Right kidney (tissue), 9 donors: ENCODE measurements around the gene COL6A2.

Experiments used
- DNase-seq: peaks from one replicate; pipeline ENCODE4 v3.0.0-alpha.2; 2016
- long read RNA-seq, 8 donors: transcript quantifications; one replicate each; lab custom pipeline, GENCODE V29; 2026

The COL6A2 gene
- long read RNA-seq, donor 1, transcript COL6A2-201 (28 exons, 3,461 nt), result major isoform, 14 of 15 reads
- long read RNA-seq, donor 1, partial matches to known transcripts, result 0 of 15 reads
- long read RNA-seq, donor 1, other reads (novel, unspliced or antisense), result 0 of 15 reads
- long read RNA-seq, donor 2, transcript COL6A2-201 (28 exons, 3,461 nt), result major isoform, 7 of 13 reads
- long read RNA-seq, donor 2, partial matches to known transcripts, result 0 of 13 reads
- long read RNA-seq, donor 2, other reads (novel, unspliced or antisense), result 5 of 13 reads
- long read RNA-seq, donor 3, partial matches to known transcripts, result 13 of 14 reads
- long read RNA-seq, donor 3, other reads (novel, unspliced or antisense), result 0 of 14 reads
- long read RNA-seq, donor 4, transcript COL6A2-201 (28 exons, 3,461 nt), result major isoform, 5 of 26 reads
- long read RNA-seq, donor 4, partial matches to known transcripts, result 18 of 26 reads
- long read RNA-seq, donor 4, other reads (novel, unspliced or antisense), result 0 of 26 reads
- long read RNA-seq, donor 5, transcript COL6A2-201 (28 exons, 3,461 nt), result major isoform, 17 of 47 reads
- long read RNA-seq, donor 5, partial matches to known transcripts, result 30 of 47 reads
- long read RNA-seq, donor 5, other reads (novel, unspliced or antisense), result 0 of 47 reads
- long read RNA-seq, donor 6, transcript COL6A2-201 (28 exons, 3,461 nt), result major isoform, 7 of 14 reads
- long read RNA-seq, donor 6, partial matches to known transcripts, result 6 of 14 reads
- long read RNA-seq, donor 6, other reads (novel, unspliced or antisense), result 0 of 14 reads
- long read RNA-seq, donor 7, transcript COL6A2-201 (28 exons, 3,461 nt), result major isoform, 10 of 58 reads
- long read RNA-seq, donor 7, partial matches to known transcripts, result 45 of 58 reads
- long read RNA-seq, donor 7, other reads (novel, unspliced or antisense), result 0 of 58 reads
- long read RNA-seq, donor 8, transcript COL6A2-201 (28 exons, 3,461 nt), result major isoform, 11 of 19 reads
- long read RNA-seq, donor 8, partial matches to known transcripts, result 6 of 19 reads
- long read RNA-seq, donor 8, other reads (novel, unspliced or antisense), result 0 of 19 reads

DNA sequence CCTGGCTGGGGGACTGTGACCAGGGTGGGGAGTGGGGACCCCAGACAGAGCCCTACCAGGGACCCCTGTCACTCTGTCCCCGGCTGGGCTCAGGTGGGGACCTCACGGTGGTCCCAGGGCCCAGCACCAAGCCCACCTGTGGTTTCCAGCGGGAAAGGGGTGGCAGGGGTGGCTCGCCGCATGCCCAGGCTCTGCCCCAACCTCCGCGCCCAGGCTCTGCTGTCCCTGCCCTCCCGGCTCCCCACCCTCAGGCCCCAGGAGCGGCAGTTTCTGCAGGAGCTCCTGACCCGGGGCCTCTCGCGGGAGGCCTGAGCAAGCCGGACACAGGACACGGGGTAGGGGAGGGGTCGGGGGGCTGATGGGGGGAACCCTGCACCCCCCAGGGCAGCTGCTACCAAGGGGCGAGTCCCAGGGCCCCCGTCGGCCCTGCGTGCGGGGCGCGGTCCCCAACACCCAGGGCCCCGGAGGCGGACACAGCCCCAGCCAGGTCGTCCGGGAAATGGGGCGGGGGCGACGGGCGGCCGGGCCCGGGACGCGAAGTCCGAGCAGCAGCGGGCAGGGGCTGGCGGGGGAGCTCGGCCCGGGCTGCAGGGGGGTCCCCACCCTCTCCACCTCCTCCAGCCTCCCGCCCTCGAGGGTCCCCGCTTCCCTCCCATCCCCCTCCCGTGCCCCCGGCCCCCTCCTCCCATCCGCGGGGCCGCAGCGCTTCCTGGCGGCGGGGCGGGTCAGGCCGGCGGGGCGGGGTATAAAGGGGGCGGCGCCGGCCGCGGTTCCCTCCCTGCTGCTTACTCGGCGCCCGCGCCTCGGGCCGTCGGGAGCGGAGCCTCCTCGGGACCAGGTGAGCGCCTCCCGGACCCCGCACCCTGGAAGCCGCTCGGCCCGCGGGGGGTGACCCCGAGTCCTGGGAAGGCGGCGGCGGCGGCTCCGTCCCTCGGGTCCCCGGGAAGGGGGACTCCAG, at the start of gene COL6A2:
TSS of gene COL6A2 (plus strand) at position 777 of the 958 bp plus-strand sequence.
- peak; percentile 58 for DNase-seq

DNA sequence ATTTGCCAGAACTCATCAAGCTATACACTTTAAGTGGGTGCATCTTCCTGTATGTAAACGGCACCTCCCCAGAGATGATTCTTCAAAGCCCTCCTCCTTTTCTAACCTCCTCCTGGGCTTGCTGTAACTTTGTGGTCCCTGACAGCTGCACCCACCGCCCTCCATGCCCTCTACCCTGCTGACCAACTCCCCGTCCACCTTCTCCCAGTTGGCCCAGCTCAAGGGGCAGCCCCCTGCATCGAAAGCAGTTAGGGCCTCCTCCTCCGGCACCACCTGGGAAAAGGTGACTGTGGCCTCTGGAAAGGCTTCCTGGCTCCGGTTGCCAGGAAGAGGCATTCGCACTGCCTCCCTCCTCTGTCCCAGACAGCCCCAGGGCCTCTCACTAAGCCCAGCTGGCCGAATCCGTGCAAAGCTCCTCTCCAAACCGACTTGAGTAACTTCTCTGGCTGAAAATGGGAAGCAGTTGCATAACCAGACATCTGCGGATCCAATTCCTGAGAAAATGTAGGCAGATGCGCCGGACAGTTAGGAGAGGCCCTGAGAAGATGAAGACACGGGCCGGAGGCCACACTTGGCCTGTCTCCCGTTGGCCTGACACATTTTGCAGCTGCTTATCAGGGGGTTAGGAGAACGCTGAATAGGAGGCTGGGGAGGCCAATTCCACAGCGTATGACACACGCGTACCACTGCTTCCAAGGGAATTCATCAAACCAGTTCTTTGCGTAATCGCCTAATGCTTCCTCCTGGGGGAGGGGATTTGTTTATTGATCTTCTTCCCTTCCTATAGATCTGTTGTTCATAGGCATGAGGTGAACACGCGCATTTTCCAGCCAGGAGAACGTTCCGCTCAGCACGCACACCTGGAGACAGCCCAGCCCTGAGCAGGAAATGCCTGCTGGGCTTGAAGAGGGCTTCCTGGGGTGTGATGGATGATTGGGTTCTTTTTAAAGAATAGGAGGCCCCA, 48.7 kb upstream of the COL6A2 start:
- DNase-seq, result no peak

DNA sequence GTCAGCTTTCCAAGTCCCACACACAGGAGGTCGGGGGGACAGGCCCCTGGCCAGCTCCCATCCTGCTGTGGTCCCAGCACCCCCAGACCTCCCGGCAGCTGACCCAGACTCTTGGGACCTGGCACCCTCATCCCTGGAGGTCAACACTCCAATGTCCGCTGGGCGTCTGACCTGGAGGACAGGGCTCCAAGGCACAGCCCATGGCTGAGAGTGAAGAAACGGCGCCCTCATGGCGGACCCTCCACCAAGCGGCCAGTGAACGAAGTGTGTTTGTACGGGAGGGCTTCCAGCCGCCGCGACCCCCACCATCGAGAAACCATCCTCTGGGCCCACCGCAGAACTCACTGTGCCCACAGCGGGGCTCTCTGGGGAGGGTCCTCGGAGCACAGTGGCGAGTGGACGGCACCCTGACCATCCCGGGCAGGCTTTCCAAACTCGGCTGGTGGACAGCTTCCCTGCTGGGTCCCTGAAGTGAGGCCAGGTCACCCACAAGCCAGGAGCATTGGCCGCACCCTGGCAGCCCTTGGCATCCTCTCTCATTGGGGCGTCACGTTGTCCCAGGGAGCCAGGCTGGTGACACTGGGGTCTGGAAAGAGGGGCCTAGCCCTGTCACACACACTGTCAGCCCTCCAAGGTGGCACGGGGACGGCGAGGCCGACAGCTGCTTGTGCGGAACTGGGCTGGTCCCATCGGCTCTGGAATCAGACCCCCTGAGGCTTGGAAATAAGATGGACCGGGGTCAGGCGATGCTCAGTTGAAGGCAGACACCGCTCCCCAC, 47.8 kb upstream of the COL6A2 start:
- no peak for DNase-seq

DNA sequence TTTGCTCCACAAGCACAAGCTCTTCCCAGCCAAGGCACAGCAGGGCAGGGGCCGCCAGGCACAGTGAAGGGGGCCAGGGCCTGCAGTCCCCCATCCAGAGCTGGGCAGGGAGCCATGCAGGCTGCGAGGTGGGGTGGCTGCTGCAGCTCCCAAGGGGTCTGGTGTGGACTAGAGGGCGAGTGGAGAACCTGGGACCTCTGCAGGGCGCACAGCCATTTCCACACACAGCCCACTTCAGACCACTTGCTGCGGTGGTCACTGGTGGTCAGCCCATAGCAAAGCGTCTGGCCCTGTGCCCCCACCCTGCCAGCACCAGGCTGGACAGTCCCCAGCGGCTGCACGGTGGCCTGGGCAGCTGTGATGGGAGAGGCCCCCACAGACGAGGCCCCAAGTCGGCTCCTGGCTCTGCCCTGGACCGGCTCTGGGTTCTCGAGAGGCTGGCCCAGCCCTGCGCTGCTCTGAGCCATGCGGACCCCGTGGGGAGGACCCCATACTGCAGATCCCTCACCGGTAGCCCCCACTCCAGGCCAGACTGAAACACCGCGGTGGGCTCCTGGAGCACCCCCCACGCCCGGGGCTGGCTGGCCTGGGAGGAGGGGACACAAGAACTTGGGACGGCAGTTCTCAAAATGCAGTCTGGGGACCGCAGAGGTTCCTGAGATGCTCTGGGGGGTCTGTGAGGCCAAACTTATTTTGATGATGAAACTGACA, 47.1 kb upstream of the COL6A2 start:
- no peak for DNase-seq

DNA sequence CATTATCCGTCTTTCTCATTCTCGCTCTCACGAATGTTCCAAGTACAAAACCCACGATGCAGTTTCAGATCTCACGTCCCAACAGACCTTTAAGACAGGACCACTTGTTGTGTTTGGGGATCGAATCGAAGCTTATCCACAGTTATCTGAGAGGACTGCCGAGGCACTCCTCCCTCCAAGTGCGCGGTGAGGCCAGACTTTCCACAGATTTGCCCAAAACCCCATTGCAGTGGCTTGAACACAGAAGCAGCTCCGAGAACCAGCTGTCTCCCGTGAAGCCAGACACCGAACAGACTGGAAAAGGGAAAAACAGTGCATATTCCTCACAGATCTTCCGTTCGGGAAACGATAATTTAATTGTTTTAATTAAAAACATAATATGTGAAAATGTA, 46.5 kb upstream of the COL6A2 start:
- DNase-seq, result no peak

DNA sequence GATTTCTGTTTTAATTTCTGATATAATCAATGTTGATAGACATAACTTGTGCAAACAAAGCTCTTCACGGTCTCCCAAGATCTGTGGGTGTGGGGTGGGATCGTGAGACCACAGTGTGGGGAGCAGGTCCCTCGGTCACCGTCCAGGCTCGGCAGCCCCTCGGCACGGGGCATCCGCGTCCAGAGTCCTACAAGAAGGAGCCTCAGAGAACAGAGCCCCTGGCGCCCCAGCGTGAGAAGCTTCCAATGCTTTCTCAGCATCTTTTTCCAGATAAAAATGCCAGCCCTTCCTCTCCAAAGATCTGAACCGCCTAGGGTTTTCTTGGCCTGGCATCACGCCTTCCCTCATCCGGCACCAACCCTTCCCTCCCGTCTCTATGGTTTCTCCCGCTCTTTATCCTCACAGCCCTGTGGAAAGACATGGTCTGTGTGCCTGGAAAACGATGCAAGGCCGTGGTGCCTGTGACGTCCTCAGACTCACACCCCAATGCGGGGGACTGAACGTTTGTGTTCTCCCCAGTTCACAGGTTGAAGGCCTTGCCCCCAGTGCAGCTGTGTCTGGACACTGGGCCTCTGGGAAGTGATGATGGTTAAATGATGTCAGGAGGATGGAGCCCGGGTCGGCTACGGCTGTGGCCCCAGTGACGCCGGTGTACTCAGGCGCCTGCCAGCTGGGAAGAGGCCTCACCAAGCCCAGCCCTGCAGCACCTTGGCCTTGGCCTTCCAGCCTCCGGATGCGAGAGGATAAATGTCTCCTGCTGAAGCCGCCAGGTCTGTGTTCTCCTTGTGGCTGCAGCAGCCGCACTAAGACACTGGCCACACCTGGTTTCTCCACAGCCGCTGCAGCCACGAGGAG, 45.9 kb upstream of the COL6A2 start:
- DNase-seq, result no peak

DNA sequence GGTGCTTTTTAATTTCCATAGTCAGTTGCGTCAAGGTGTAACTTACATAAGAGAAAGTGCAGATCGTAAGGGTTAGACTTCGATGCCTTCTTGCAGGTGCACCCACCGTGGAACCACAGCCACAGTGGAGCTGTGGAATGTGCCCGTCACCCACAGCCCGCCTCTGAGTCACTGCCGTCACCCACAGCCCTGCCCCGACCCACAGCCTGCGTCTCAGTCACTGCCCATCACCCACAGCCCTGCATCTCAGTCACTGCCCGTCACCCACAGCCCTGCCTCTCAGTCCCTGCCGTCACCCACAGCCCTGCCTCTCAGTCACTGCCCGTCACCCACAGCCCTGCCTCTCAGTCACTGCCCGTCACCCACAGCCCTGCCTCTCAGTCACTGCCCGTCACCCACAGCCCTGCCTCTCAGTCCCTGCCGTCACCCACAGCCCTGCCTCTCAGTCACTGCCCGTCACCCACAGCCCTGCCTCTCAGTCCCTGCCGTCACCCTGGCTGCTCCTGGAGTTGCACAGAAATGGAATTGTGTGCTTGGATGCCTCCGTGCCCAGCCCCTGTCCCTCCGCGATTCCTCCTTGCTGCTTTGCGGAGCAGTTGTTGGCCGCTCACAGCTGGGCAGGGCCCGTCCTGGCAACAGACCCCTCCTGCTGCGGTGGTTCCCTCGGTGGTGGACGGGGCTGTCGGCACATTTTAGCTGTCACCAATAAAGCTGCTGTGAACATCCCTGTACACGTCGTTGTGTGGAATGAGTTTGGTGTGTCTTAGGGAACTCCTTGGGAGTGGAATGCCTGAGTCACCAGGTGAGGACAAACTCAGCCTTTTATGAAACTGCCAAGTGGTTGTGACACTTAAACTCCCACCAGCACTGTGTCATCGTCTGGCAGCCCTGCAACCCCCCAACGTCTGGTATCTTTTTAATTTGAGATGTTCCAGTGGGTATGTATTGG, 44.9 kb upstream of the COL6A2 start:
- DNase-seq, result no peak

DNA sequence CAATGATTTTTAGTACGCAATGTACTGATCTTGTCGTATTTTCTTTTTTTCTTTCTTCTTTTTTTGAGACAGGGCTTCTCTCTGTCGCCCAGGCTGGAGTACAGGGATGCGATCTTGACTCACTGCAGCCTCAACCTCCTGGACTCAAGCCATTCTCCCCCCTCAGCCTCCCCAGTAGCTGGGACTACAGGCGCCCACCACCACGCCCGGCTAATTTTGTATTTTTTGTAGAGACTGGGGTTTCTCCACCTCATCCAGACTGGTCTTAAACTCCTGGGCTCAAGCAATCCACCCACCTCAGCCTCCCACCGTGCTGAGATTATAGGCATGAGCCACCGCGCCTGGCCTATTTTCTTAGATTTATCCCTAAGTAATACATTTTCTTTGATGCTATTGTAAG, 43.9 kb upstream of the COL6A2 start:
- no peak for DNase-seq

DNA sequence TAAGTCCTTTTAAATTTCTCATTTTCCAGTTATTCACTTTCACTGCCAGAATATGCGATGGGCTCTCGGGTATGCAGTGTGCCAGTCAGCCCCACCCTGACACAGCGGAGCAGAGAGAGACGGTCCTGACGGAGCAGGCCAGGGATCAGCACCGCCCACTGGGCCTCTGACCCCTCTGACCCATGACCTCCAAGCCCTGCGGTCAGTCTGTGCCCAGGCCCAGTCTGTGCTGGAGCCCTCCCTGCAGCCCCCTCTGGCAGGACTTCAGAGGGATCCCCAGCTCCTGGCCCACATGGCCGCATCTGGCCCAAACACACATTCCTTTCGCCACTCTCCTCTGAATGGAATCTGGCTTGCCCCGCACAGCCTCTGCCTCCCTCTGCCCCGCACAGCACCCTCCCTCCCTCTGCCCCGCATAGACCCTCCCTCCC, 43.4 kb upstream of the COL6A2 start:
- no peak for DNase-seq

DNA sequence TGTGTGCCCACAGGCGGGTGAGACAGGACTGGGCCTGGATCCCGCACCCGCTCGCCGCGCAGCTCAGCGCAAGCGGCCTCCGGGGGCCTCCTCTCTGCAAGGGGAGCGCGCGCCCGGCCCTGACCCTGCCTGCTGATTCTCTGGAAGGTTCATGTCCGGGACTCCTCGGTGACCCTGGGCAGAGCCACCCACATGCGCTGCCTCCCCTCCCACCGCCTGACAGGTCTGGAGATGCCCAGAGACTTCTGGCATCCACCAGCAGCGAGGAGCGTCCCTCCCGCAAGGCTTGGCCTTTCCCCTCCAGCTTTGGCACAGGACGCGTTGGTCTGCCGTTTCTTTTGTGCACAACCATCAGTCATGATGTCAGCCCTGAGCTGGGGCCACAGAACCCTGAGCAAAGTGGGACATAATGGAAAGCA, 42.0 kb upstream of the COL6A2 start:
- DNase-seq, result no peak

DNA sequence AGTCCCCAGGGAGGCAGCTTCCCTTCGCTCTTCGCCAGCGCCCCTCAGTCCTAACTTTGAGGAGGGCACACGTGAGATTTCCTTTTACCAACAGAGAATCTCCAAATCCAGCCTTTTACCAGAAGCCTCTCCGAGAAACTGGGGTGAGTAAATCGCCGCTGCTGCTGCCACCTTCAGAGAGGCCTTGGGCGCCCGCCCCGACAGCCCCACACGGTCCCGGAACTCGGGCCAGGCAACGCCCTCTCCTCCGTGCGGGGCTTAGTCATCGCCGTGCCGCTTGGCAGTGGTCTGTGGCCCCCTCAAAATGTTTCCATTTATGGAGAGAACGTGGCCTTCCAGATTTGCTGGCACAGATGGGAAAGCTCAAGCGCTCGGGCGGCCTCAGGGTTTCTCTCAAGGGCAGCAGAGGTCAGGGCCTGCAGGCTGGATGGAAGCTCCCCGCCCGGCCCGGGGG, 41.4 kb upstream of the COL6A2 start:
- DNase-seq, result peak; percentile 61

DNA sequence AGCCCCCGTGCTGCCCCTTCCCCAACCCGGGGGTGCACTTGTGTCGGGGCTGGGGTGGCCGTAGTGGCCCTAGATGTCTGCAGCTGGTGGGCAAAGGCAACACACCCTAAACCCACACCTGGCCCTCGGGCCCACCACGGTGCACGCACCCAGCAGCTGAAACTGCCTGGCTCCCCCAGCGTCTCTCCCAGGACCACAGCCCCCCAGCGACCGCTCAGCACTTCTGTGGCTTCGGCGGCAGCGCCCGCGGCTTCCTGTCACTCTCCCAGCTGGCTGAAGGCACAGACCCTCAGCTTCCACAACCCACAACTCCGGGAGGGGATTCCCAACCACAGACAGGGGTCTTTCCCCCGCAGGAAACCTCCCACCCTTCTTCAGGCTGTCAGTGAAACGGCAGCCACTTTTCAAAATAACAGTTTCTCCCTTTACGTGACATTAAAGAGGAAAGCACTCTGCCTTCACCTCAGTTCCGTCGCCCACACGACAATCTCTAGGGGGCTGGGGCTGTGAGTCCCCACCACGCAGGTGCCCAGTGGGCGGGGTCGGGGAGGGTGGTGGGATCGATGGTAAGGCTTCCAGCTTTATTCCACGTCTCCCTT, 40.7 kb upstream of the COL6A2 start:
- DNase-seq, result no peak

DNA sequence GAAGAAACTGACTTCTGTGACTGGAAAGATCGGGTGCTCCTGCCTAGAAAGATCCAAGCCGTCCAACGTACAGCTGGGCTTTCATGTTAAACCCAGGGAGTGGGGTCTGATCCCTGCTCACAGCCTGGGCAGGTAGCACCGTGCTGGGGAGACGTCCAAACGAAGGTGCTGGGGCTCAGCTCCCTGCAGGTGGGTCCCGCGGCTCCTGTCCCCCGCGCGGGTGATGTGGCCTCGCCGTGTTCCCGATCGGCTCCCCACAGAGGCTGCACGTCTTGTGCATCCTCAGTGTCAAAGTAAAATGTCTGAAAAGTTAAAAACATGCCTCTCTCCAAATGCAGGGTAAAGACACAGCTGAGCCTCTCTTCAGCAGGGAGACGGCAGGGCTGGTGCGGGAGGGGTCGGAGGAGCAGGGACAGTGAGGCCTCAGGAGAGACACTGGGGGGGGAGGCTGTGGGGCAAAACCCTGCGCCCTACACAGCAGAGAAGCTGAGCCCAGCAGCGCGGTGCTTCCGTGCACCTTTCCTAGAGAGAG, 40.1 kb upstream of the COL6A2 start:
- no peak for DNase-seq

DNA sequence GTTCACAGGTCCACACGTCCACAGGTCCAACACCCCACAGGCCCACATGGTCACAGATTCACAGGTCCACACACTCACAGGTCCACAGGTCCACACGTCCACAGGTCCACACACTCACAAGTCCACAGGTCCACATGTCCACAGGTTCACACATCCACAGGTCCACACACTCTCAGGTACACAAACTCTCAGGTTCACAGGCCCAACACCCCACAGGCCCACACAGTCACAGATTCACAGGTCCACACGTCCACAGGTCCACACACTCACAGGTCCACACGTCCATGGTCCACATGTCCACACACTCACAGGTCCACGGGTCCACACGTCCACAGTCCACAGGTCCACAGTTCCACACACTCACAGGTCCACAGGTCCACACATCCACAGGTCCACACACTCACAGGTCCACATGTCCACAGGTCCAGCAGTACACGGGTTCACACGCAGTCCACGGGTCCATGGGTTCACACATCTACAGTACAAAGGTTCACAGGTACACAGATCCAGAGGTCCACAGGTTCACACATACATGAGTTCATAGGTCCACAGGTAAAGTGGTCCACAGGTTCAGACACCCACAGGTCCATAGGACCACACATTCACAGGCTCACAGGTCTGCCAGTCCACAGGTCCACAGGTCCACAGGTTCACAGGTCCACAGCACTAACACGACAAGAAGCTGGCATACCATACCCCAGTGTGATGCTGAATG, 39.3 kb upstream of the COL6A2 start:
- no peak for DNase-seq

DNA sequence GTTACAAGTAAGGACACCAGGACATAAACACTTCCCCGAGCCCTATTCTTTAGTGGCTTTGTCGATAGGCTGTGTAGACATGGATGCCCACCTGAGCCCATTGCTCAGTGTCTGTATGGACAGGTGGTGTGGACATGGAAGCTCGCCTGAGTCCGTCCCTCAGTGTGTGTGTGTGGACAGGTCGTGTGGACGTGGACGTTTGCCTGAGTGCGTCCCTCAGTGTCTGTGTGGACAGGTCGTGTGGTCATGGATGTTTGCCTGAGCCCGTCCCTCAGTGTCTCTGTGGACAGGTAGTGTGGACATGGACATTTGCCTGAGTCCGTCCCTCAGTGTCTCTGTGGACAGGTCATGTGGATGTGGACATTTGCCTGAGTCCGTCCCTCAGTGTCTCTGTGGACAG, 38.7 kb upstream of the COL6A2 start:
- no peak for DNase-seq
